HepG2 (cell line): ENCODE results near the gene PA2G4. TPM values are rescaled to one million over a fixed set of nuclear protein-coding genes. Genes with fewer than 3 reads are reported as not detected.

Source experiments
- ATM ChIP-seq: fragments of 450-650 bp; IDR thresholded peaks from 2 replicates; pipeline ENCODE4 v1.7.1; 2017; ENCODE audit warnings: mild to moderate bottlenecking, borderline replicate concordance
- BATF2 ChIP-seq: sonication (generic); formaldehyde crosslinking; IDR thresholded peaks from 2 replicates; pipeline ENCODE4 v1.8.0; 2022; ENCODE audit warnings: mild to moderate bottlenecking, missing genetic modification reagents, moderate library complexity
- DMAP1 ChIP-seq: IDR thresholded peaks from 2 replicates; pipeline ENCODE4 v1.6.1; 2016
- HIVEP1 ChIP-seq: sonication (generic); formaldehyde crosslinking; IDR thresholded peaks from 2 replicates; pipeline ENCODE4 v1.4.0; 2020; ENCODE audit warnings: mild to moderate bottlenecking, missing genetic modification reagents
- HOXA9 ChIP-seq: sonication (generic); formaldehyde crosslinking; IDR thresholded peaks from 2 replicates; pipeline ENCODE4 v1.8.1; 2022; ENCODE audit warnings: missing genetic modification reagents, mild to moderate bottlenecking, moderate library complexity, borderline replicate concordance
- MEIS2 ChIP-seq: sonication (generic); formaldehyde crosslinking; IDR thresholded peaks from 2 replicates; pipeline ENCODE4 v1.9.0; 2021; ENCODE audit warnings: mild to moderate bottlenecking, missing genetic modification reagents
- MTF2 ChIP-seq: sonication (generic); formaldehyde crosslinking; IDR thresholded peaks from 2 replicates; pipeline ENCODE4 v1.5.0; 2020; ENCODE audit warnings: missing genetic modification reagents, borderline replicate concordance
- NFE2L2 ChIP-seq: fragments of 150-350 bp; IDR thresholded peaks from 2 replicates; pipeline ENCODE4 v1.6.1; 2014; ENCODE audit warnings: low read length
- NRL ChIP-seq: sonication (generic); formaldehyde crosslinking; IDR thresholded peaks from 2 replicates; pipeline ENCODE4 v1.5.0; 2020; ENCODE audit warnings: missing genetic modification reagents, mild to moderate bottlenecking, moderate library complexity, borderline replicate concordance
- POLR2AphosphoS5 ChIP-seq: IDR thresholded peaks from 2 replicates; pipeline ENCODE4 v1.6.1; 2012; ENCODE audit warnings: low read depth, low read length
- TRIM24 ChIP-seq: sonication (generic); formaldehyde crosslinking; IDR thresholded peaks from 2 replicates; pipeline ENCODE4 v1.8.0; 2022; ENCODE audit warnings: mild to moderate bottlenecking, missing genetic modification reagents
- USF2 ChIP-seq, 2 experiments: sonication (generic) in 1 of 2; formaldehyde crosslinking in 1 of 2; IDR thresholded peaks; 2 replicates each; pipeline versions ENCODE4 v1.5.1 to v1.6.1; 2011 to 2020; ENCODE audit warnings: borderline replicate concordance in 1 of 2, low read depth in 1 of 2, low read length in 1 of 2, mild to moderate bottlenecking in 1 of 2, missing genetic modification reagents in 1 of 2, moderate library complexity in 1 of 2
- ZNF24 ChIP-seq: fragments of 450-650 bp; IDR thresholded peaks from 2 replicates; pipeline ENCODE4 v1.6.1; 2017; ENCODE audit warnings: antibody characterized with exemption, mild to moderate bottlenecking
- ZNF276 ChIP-seq: sonication (generic); formaldehyde crosslinking; IDR thresholded peaks from 2 replicates; pipeline ENCODE4 v1.4.0; 2020; ENCODE audit warnings: mild to moderate bottlenecking, low read depth, missing genetic modification reagents
- ZNF292 ChIP-seq: sonication (generic); formaldehyde crosslinking; IDR thresholded peaks from 2 replicates; pipeline ENCODE4 v1.8.1; 2022; ENCODE audit warnings: mild to moderate bottlenecking, low read depth, missing genetic modification reagents, borderline replicate concordance
- ZNF446 ChIP-seq: sonication (generic); formaldehyde crosslinking; IDR thresholded peaks from 2 replicates; pipeline ENCODE4 v1.5.0; 2020; ENCODE audit warnings: mild to moderate bottlenecking, missing genetic modification reagents
- ZNF749 ChIP-seq: sonication (generic); formaldehyde crosslinking; IDR thresholded peaks from 2 replicates; pipeline ENCODE4 v1.8.0; 2022; ENCODE audit warnings: mild to moderate bottlenecking, missing genetic modification reagents, moderate library complexity, borderline replicate concordance
- ZNF766 ChIP-seq: sonication (generic); formaldehyde crosslinking; IDR thresholded peaks from 2 replicates; pipeline ENCODE4 v1.5.0; 2020; ENCODE audit warnings: missing genetic modification reagents, borderline replicate concordance
- ZNF770 ChIP-seq: sonication (generic); formaldehyde crosslinking; IDR thresholded peaks from 2 replicates; pipeline ENCODE4 v1.5.0; 2020; ENCODE audit warnings: mild to moderate bottlenecking, missing genetic modification reagents
- ZNF773 ChIP-seq: sonication (generic); formaldehyde crosslinking; IDR thresholded peaks from 2 replicates; pipeline ENCODE4 v1.4.0; 2020; ENCODE audit warnings: missing genetic modification reagents, borderline replicate concordance
- polyA plus RNA-seq, 8 experiments: library from polyadenylated mRNA; depleted of rRNA in 3 of 8; stranded (reverse) in 7 of 8; unstranded in 1 of 8; fragments of >200 nt; fragmentation: Illumina TruSeq in 4 of 8; extraction: Trizol in 4 of 8; gene quantifications; 2 replicates each; pipeline versions ENCODE4 v1.2.1 to v1.2.3, GENCODE V29; 2011 to 2016; ENCODE audit warnings: low read depth in 4 of 8, missing spikeins in 1 of 8, mixed read lengths in 1 of 8; ENCODE audit not compliant: insufficient read depth in 1 of 8
- total RNA-seq, 5 experiments: library from RNA; depleted of rRNA; stranded (reverse); fragments of >200 nt; fragmentation: Illumina TruSeq; extraction: Trizol; gene quantifications; 2 replicates each; pipeline ENCODE4 v1.2.3, GENCODE V29; 2016; ENCODE audit warnings: low read depth in 1 of 5
- TF ChIP-seq, protein P1 (sequence below): sonication (generic); formaldehyde crosslinking; IDR thresholded peaks from 2 replicates; pipeline ENCODE4 v1.5.0; 2020; ENCODE audit warnings: missing genetic modification reagents

PA2G4 gene
- total and polyA plus RNA-seq, 2 of the 13 experiments (the other 11 are each of a cell fraction or from before 2014, with no cell fraction given): 147 to 240 TPM

DNA sequence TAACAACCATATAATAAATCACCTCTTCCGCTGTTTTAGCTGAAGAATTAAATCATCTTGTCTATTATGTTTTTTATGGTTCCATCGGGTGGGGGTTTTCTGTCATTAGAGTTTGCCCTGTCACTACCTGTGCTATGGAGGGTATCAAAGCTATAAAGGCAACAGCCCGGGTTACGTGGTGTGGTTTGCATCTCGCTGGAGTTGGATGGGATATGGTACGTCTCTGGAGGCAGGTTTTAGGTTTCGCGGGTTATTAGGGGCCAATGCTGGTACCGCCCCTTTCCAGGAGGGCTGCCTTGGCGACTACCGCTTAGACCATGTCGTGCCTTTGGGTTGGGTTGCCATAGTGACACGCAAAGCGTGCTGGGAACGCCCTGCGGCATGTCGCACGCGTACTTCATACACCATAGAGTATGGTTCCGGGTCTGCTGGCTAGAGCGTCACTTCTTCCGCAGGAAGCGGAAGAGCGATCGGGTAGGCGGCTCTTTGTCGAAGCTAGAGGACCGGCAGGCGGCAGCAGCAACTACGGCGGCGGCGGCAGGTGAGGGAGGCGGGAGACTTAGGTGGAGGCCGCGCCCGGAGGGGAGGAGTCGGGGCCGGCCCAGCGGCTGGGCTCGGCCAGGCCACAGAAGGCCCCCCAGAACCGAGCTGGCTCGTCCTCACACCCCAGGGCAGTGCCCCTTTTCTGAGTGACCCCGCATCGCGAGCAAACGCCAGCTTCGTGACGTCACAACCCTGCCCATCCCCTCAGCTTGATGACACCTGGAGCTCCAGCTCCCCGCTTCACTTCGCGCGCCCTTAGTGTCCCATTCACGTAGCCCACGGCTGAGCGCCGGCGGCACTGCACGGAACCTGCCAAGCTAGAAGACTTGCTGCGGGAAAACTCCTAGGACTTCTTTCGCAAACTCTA lies 13.7 kb downstream of the PA2G4 start, which contains the start of gene ZC3H10 (continued):
- TF ChIP-seq ZNF770 (CRISPR knock-in tag) (peak; percentile 85), BATF2 (CRISPR knock-in tag) (no peak), HIVEP1 (CRISPR knock-in tag) (peak; percentile 83), ZNF766 (CRISPR knock-in tag) (peak; percentile 66; the same call in 1 of the 2 replicates), ZNF276 (CRISPR knock-in tag) (0 out of 2 replicates have a peak, but pooled peaks have one; percentile 73), TRIM24 (no peak), DMAP1 (CRISPR knock-in tag) (peak; percentile 89), POLR2AphosphoS5 (peak; percentile 95), ZNF24 (no peak), ZNF292 (CRISPR knock-in tag) (no peak), MEIS2 (CRISPR knock-in tag) (peak; percentile 82), ZNF446 (CRISPR knock-in tag) (peak; percentile 87), NFE2L2 (no peak), NRL (no peak), MTF2 (no peak), USF2 (IDR thresholded peaks at IDR 0.05; ENCODE audit: low read depth, low read length) (no peak), USF2 (CRISPR knock-in tag; IDR thresholded peaks at IDR 0.05; ENCODE audit: borderline replicate concordance) (no peak), ATM (no peak), ZNF749 (CRISPR knock-in tag) (no peak; the same call in 1 of the 2 replicates), HOXA9 (no peak), ZNF773 (CRISPR knock-in tag) (no peak)
- TF ChIP-seq, protein P1, sequence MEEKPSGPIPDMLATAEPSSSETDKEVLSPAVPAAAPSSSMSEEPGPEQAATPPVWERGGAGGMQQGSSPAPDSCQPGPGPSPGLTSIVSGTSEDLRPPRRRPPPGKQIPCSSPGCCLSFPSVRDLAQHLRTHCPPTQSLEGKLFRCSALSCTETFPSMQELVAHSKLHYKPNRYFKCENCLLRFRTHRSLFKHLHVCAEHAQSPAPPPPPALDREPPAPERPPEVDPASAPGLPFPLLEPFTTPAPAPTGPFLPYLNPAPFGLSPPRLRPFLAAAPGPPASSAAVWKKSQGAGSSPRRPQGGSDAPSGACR: peak; percentile 86; the same call in 1 of the 2 replicates
